Activated effector memory CD4-positive, alpha-beta T cell treated with Interleukin-2 at 50 U/mL for 16 hours (primary cell): ENCODE measurements around the gene GATAD2B.
A peak's percentile ranks its signal among the peaks of the same experiment; 100 is the strongest.

Experiments
- DNase-seq: peaks from one replicate; pipeline ENCODE4 v3.0.0-alpha.2; 2020

Gene GATAD2B

DNA sequence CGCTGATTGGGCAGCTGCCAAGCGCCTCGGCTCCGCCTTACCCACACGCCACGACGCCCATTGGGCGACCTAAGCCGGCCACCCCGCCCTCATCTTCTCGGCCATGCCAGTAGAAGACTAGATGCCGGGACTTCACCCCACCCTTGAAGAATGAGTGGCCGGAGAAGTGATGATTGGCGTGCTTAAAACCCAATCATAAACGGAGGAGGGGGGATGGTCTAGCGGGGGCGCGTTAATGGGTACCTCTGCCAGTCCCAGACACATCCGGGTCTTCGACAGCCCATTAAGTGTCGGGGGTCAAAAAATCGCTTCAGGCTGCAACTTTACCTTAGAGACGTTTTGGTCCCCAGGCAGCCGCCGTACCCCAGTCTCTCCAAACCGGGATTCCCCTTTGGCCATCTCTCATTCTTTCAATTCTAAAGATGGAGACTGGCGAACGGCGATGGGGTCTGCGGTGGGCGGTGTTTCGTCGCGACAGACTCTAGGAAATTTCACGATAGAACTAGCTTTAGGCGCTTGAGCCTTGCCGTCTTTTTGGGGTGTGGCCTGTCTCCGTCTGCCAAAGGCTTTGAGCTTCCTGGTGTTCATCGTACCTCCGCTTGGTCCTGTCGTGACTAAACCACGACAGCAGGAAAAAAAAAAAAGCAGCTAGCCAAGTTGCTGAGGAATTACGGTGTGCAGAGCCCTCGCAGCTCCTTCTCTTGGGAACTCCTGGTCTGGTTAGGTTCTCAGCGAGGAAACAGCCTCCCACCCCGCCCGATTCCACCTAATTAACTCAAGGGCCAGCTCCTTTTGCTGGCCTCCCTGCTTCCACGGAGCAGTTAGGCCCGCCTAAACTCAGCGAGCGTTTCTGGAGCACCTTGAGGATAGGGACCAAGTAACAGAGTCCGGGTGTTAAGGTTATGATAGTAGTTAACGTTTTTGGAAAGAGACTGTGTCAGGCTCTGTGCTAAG lies at the start of gene GATAD2B:
TSS of gene GATAD2B (minus strand) at position 1 of the 954 bp plus-strand sequence. CDS start 94,625 bp downstream, outside the sequence.
- DNase-seq: peak; percentile 98

DNA sequence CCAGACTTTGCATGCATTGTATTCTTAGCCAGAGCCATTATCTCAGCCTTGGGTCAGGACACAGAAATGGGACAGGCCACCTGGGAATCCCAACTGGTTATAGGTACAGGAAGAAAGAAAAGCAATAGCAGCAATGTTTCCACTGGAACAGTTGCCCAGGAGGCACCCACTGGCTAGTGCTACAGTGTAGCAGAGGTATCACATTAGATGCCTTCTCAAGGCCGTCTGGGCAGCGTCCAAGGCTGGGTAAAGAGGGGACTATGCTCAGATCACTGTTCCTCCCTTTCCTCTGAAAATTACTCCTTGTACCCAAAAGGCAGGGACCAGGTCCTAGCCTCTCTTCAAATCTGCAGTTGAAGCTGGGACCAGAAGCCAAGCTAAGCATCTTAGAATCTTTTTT lies 47.6 kb upstream of the GATAD2B start:
- DNase-seq: no peak

DNA sequence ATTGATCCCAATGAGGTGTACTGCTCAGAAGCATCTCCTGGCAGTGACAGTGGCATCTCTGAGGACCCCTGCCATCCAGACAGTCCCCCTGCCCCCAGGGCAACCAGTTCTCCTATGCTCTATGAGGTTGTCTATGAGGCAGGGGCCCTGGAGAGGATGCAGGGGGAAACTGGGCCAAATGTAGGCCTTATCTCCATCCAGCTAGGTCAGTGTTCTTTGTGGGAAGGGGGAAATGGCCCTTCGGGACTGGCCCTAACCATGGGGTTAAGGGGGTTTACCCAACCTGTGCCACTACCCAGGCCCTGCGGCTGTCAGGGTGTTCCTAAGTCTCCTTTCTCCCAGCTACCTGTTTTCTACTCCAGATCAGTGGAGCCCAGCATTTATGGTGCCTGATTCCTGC lies 46.2 kb upstream of the GATAD2B start:
- DNase-seq: no peak

DNA sequence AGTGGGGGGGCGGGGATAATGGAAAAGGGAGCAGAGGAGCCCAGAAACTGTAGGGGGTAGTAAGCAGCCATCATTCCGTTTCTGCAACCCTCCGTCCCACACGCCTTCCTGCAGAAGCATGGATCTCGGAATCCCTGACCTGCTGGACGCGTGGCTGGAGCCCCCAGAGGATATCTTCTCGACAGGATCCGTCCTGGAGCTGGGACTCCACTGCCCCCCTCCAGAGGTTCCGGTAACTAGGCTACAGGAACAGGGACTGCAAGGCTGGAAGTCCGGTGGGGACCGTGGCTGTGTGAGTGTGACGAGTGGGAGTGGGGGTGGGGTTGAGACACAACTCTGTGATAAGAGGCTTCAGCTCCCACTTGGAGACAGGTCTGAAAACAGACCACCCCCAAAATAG lies 45.6 kb upstream of the GATAD2B start:
- DNase-seq: no peak

DNA sequence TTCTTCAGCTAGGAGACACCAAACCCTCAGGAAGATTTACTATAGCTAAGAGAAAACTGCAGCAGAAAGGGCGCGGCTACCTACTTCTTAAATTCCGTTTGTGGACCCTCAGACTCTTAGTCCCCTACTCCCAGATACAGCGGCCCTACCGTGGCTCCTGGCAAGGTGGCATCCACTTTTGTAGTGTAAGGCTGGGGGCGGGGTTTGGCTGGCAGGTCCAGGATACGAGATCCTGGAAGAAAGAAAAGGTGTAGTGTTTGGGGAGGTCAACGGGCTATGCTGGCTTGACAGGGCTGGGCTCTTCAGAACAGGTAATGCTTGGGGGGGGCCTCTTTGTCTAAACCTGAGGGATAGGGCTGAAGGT lies 45.2 kb upstream of the GATAD2B start:
- DNase-seq: no peak

DNA sequence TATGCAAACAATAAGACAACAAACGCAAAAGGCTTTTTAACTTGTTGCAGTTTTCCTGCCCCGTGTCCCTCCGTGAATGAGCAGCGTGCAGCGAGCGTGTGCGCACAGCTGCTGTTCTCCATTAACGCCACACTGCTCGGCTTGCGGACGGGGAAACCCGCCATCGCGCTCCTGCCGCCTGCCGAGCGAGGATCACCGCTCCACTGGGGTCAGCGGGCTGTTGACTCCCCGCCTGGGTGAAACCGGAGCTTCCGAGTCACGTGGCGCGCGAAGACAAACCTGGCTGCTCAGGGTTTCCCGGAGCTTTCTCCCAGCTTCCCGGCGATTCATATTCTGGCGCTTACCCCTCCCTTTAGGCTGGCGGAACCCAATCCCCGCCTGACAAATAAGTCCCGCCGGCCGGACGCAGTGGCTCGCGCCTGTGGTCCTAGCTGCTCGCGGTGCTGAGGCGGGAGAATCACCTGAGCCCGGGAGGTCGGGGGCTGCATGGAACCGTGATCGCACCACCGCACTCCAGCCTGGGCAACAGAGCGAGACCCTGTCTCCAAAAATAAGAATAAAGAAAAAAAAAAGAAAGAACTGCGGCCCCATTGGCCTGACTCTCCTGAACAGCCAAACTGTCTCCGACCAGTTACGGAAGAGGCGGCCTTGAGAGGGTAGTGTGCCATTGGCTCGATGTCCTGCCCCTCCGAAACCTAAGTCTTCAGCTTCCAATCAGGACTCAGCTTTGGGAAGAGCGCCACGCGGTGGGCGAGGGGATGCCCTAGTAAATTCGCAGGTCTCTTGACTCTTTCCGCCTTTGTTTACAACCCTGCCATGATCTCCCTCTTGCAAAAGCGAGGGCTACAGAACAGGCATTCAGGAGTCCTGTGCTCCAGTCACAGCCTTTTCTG lies 44.6 kb upstream of the GATAD2B start, which contains the start of gene CREB3L4:
TSS of gene CREB3L4 (plus strand) at position 796 of the 893 bp plus-strand sequence. CDS start 624 bp downstream, outside the sequence.
- peak; percentile 76 for DNase-seq

DNA sequence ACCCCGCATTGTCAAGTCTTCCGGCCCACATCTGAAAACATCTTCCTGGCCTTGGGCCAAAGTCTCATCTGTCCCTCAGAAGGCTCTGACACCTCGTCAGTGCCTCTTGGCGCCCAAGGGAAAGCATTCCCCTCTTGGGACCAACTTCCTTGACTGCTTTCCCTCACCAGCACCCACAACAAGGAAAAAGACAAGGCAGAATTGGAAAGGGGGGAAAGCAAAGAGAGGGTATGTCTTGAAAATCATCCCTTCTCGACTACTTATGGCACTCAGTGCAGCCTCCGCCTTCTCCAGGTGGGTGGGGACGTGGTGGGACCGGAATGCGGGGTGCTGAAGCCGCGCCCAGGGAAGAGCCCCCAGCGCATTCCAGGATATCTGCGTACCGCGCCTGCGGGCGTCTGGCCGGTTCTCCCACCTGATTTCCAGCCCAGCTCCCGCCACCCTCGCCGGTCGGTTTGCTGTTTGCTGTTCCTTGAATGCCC lies 41.1 kb upstream of the GATAD2B start:
- DNase-seq: no peak

DNA sequence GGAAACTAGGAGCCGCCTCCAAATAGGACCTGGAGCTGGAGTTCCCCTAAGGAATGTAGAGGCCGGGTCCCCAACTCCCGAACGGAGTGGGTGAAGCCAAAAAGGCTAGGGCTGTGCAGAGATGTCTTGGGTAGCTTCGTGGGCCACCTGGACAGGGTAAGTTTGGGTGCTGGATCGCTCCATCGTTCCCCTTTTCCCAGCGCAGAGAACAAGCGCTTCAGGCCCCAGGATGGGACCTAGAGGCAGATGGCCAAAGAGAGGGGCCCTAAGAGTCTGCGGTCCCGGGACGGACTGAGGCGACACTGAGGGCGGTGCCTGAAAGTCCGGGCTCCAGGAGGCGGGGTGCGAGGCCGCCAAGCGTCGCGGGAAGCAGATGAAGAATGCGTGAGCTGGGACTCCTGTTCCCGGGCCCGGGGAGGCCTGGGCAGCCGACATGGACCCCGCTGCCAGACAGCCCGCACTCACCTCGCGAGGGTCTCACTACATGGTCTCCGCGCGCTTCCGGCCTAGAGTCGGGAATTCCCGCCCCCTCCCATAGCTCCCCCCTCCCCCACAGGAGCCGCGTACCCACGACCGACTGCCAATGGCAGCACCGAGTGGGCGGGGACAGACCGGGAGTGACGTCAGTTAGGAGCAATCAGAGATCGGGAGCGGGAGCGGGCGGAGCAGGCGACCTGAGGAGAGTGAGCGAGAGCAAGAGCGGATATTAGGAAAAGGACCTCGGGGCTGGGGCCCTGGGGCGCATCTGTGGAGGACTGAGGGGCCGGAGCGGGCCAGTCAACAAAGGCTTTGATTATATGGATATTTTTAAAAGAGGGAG lies 40.5 kb upstream of the GATAD2B start, which contains the start of gene SLC39A1:
TSS of gene SLC39A1 (minus strand) at position 508 of the 820 bp plus-strand sequence. CDS start 822 bp downstream, outside the sequence.
- peak; percentile 88 for DNase-seq

DNA sequence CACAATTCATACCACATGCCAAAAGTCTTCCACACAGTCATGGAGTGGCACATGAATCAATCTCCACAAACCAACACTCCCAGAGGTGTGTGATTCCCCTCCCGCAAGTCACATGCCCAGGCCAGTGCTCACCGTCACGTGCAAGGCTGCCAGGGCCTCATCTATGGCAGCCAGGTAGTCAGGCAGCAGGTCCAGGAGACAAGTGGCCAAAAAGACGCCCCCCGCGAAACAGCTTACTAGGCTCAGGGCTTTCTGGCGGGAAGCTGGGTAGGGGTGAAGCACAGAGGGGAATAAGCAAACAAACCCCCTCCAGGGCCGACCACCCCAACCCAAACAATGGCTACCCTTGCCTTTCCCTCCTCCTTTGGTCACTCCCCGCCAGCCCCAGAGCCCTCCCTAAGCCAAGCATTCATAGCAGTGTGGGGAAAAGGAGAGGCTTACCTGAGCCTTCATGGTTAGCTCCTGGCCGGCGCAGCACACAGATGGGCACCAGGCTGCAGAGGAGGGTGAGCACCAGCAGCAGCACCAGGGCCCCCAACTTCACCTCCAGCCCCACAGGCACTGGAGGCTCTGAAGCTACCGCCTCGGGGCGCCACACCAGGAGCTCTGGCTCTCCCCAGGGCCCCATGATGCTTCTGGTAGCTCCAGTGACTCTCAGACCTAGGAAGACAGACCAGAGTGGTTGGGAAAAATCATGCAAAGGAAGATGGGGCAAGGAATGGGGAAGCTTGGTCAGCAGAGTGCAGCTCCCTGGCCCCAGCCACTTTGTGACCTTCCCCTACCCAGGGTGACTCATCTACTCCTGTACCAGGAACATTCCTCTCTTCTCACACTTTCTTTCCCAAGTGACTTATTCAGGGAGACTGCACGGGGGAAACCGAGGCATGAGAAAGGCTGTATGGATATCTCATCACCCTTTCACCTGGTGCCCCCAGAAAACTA lies 39.6 kb upstream of the GATAD2B start:
- no peak for DNase-seq

DNA sequence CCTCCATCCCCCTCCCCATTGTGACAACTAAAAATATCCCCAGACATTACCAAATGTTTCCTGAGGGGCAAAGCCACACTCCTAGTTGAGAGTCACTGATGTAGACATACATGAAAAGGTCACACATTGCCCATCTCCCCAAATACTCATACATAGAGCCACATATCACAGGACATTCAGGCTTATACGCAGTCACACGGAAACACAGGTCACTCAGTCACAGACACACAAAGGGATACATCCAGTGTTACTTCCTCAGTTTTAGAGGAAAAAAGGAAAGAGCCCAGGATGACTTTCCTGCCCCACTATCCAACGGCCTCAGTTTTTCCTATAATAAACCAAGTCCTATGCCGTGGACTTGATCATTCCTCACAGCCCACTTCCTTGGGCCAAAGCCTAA lies 38.6 kb upstream of the GATAD2B start:
- no peak for DNase-seq

DNA sequence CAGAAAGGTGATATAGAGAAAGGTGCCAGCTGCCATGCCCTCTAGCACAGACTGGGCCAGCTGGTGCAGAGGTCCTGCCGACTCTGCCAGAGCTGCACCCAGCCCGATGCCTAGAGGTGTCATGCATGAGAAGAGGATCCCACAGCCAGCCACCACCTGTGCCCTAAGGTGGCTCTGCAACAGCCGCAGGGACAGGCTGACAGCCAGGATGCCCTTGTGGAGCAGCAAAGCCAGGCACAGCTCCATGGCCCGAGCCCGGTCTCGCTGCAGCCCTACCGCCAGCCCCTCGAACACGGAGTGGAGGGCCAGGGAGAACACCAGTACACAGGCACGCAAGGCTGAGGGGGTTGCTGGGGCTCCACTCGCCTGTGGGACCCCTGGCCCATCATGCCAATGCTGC lies 37.4 kb upstream of the GATAD2B start:
- DNase-seq: no peak

DNA sequence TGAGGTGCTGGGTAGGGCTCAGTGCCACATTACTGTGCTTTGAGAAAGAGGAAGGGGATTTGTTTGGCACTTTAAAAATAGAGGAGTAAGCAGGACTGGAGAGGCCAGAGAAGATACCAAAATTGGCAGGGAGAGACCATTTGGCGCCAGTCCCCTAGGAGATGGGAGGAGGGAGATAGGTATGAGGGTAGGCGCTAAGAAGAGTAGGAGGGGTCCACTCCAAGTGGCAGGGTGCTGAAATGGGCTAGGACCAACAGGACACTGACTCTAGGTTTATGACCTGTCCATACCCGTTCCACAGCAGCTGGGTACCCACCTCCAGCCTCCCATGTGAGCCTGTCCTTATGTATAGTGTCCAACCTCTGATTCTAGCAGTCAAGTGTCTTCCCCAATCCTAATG lies 36.7 kb upstream of the GATAD2B start:
- DNase-seq: no peak

DNA sequence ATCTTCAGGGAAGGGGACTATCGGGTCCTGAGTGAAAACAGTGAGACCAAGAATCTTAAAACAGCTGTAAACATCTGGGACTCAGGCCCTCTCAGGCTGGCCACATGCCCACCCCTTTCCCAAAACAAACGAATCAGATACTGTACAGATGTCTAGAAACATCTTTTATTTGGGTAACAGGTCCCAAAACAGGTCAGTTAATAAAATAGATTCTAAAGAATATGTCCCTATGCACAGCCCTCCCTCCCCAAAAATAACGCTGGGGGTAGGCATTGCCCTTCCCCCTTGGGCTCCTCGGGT lies 36.1 kb upstream of the GATAD2B start:
- DNase-seq: no peak

DNA sequence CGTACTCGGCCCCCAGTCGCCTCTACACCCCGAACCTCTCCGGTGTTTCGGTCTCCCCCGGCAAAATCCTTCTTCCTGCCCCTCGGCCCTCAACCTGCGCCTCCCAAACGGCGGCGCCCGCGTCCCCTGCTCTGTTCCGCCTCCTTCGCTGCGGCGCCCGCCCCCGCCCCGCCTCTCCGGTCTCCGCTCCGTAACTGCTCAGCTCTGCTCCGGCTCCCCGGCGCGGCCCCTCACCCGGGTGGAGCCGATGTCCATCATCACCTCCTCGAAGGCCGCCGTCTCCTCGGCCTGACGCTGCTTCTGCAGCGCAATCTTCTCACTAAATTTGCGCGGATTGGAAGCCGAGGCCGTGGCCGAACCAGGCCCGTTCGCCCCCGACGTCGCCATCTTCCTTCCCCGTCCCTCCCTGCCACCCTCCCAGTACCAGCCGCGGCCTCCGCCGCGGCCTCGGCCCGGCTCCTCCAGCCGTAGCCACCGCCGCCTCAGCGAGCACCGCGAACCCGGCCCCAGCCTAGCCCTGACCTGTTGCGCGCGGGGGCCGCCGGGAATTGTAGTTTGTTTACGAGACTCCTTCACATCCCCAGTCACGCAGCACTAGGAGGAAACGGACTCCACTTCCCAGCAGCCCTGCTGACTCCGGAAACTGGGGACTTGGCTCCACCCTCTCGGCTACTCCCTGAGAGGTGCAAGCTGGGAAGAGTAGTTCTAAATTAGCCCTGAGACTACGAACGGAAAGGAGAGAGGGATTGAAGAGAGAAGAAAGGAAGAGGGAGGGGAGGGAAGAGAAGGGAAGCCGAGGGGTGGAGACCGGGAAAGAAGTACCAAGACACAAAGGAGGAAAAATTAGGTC lies 35.6 kb upstream of the GATAD2B start, which contains the start of gene CRTC2:
TSS of gene CRTC2 (minus strand) at position 502 of the 850 bp plus-strand sequence. CDS start at position 387, 115 bp downstream.
- peak; percentile 97 for DNase-seq

DNA sequence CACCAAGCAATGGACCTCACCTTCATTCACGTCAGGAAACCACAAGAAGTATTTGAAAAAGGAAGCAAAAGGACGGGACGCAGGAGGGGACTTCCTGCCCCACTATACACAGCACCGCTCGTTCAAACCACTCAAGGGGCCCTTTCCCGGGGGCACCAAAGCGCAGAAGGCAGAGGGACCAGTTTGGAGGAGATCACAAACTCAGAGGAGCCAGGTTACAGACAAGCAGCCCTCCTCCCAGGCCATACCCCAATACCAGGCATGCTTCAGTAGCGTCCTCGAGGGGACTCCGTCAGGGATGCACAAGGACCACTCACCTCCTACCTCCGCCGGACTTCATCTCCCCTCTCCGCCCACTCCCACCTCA lies 35.0 kb upstream of the GATAD2B start:
- DNase-seq: peak; percentile 30

DNA sequence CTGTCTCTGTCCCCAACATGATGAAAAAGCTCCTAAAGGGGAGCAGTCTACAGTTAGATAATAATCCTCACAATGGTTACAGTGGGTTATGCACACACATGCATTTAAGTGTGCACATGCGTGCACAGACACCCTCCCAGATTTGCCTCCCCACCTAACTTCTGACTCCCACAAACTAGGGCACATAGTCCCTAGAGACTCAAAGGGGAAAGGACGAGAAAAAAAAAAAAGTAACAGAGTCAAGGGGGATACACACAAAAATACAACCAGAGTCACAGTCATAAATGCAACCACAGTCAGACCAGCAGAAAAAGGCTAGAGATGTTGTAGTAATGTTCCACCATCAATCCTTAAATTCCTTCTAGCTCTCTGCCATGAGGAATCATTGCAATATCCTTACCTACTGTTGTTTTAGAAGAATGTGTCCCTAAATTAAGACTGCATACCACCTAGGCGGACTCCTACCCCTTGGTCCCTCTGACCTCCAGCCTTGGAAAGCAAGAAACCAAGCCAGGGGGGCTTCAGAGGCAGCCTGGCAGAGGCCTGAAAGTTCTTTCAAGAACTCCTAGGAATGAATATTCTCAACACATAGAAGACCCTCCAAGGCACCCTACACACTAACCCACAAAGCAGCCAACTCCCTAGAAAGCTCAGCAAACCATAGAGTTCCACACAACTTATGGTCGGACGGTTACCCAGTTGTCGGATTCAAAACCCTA lies 34.4 kb upstream of the GATAD2B start:
- DNase-seq: no peak

DNA sequence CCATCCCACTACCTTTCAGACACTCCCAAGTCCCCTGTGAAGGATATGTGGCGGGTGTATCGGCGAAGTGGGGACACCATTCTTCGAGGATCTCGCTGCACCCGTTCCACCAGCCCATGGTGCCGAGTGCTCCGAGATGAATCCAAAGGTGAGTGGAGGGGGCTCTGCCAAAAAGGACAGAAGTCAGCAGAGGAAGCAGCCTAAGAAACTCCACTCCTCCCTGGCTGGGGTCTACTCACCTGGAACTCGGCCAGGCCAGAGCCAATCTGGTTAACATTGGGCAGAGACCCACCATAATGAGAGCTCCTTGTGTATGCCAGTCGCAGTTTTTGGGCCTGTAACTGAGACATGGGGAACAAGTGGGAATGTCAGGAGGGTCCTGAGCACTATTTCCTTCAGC lies 32.1 kb upstream of the GATAD2B start:
- DNase-seq: no peak

DNA sequence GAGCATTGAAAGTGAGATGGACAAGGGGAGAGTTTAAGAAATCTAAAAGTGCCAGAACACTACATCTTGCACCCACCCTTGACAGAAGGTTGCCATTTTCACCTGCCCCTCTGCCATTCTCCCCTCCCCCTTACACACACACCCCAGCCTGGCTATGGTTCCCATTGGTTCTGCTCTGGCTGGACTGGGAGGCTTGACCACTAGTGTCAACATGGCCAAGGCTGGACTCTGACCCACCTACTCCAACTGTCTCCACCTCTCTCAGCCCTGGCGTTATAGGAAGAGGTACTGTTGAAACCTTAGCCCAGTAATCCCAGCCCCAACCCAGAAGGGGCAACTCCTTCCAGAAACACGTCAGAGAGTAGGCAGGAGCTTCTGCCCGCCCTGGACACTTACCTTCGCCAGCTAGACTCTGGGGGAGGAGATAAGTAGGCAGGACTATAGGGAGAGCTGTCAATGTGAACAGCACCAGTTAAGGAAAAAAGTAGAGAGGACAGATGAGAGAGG lies 31.1 kb upstream of the GATAD2B start:
- no peak for DNase-seq

DNA sequence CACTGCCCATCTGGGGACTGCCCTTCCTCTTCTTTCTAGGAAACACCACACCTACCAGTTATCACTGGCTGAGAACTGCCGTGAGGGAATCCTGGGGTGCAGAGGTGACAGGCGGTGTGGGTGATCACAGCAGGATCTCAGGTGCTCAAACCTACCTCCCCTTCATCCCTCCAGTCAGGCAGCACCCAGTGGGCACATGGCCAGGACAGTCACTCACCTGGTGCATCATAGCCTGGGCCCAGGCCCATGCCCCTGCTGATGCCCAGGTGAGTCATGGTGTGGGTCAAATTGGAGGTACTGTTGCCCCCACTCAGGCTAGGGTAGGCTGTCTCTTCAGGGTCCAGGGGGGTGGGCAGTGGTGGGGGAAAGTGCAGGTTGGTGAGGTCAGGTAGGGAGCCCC lies 29.0 kb upstream of the GATAD2B start:
- DNase-seq: no peak
